D721Med (cell line): ENCODE data around the gene RABAC1.

ENCODE experiments used
- DNase-seq: peaks from one replicate; pipeline ENCODE4 v3.0.0; 2011; ENCODE audit warnings: low spot score; ENCODE audit not compliant: insufficient read length
- FAIRE-seq: peaks from 2 replicates; lab custom pipeline; 2011; peaks lifted over from hg19 to GRCh38; lab: Jason Lieb, UNC
- TF ChIP-seq, protein P1 (sequence below): IDR thresholded peaks from 2 replicates; pipeline ENCODE4 v1.5.1; 2012; ENCODE audit warnings: mild to moderate bottlenecking, control low read depth; ENCODE audit not compliant: insufficient read depth; ENCODE audit errors: missing control alignments

Gene RABAC1

DNA sequence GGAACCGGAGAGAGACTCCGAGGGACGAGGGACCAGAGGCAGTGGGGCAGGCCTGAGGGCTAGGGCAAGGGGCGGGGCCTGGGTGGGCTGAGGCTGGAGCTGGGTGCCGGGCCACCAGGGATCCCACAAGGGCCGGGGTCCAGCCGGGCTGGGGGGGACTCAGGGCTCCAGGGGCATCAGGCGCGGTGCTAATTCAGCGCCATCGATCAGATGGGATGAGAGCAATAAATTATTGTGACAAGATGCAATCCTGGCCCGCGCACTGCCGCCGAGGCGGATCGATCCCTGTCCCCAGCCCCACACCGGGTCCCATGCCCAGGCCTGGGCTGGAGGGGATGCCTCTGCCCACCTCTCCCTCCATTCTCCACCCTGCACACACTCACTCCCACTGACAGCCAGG is 36.5 kb downstream of the RABAC1 start:
- FAIRE-seq = no peak
- DNase-seq = no peak
- TF ChIP-seq, protein P1, sequence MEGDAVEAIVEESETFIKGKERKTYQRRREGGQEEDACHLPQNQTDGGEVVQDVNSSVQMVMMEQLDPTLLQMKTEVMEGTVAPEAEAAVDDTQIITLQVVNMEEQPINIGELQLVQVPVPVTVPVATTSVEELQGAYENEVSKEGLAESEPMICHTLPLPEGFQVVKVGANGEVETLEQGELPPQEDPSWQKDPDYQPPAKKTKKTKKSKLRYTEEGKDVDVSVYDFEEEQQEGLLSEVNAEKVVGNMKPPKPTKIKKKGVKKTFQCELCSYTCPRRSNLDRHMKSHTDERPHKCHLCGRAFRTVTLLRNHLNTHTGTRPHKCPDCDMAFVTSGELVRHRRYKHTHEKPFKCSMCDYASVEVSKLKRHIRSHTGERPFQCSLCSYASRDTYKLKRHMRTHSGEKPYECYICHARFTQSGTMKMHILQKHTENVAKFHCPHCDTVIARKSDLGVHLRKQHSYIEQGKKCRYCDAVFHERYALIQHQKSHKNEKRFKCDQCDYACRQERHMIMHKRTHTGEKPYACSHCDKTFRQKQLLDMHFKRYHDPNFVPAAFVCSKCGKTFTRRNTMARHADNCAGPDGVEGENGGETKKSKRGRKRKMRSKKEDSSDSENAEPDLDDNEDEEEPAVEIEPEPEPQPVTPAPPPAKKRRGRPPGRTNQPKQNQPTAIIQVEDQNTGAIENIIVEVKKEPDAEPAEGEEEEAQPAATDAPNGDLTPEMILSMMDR = no peak

DNA sequence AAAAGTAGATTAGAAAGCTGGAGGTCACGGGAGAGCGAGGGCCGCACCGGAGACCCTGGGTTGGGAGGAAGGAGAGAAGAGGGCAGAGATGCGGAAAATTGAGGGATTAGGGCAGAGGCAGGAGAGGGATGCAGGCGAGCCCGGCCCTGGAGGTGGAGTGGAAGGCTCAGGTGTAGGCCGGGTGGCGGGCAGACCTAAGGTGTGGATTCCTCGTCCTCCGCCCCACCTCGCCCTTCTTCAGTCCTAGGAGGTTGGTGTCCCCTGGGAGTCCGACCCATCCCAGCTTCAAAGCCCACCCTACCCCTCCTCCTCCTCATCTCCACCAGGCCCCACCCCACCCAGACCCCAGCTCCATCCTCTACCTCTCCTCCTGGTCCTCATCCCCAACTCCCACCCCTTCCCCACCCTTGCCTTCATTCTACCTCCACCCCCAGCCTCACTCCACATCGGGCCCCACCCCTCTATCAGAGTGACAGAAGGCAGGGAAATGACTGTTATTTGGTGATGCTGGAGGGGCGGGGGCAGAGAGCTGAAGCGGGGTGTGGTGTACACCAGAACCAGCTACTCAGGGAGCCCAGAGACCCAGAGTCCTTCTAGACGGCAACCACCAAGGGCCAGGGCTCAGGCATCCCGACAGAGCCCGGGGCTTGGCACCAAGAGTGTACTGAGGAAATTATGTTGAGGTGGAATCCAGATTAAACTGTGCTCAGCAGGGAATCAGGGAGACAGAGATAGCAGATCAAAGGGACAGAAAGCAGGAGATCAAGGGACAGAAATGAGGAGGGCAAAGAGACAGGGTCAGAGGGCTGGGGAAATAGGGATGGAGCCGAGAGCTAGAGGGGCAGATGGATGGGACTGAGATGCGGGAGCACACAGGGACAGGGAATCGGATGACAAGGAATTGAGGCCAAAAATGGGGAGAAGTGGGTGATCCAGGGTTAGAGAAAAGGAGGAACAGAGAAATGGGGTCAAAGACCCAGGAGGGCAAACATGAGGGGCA is 37.2 kb downstream of the RABAC1 start:
- DNase-seq (no peak), FAIRE-seq (no peak)
- TF ChIP-seq, protein P1 = no peak

DNA sequence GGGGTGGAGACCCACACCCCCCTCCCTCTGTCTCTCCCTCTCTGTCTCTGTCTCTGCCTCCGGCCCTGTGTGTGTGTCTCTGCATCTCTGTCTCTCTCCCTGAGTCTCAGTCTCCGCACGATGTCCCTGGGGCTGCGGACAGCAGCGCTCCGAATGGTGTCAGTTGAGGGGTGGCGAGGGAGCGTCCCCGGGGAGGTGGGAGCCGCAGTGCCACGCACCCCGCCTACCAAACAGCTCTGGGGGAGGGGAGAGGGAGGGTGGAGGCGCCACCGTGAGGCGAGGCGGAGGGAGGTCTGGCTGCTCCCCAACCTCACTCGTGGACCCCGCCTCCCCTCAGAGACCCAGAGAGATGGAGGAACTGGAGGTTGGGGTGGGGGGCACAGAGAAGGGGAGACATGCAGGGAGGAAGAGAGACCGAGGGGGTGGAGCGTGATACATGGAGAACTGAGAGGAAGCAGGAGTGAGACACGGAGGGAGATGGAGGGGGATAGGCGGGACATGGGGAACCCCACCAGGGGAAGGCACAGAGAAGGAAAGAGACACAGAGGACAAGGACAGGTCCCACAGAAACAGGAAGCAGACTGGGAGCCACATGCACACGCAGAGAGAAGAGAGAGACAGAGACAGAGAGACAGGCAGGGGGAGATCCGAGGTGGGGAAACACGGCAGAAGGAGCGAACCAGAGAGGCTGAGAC is 38.1 kb downstream of the RABAC1 start:
- FAIRE-seq = no peak
- DNase-seq = no peak
- TF ChIP-seq, protein P1 = no peak

DNA sequence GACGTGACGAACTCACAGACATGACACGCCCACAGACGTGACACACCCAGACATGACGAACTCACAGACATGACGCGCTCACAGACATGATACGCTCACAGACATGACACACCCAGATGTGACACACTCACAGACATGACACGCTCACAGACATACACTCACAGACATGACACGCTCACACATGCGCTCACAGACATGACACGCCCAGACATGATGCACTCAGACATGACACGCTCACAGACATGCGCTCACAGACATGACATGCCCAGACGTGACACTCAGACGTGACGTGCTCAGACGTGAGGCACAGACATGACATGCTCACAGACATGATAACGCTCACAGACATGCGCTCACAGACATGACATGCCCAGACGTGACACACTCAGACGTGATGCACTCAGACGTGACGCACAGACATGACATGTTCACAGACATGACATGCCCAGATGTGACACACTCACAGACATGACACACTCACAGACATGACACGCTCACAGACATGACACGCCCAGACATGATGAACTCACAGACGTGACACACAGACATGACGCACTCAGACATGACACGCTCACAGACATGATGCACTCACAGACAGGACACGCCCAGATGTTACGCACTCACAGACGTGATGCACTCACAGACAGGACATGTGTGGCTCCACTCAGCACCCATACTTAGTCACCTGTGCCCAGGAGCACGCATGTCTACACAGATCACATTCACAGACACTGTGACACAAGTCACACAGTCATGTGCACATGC is 39.0 kb downstream of the RABAC1 start:
- FAIRE-seq (no peak), DNase-seq (no peak)
- TF ChIP-seq, protein P1 = no peak

DNA sequence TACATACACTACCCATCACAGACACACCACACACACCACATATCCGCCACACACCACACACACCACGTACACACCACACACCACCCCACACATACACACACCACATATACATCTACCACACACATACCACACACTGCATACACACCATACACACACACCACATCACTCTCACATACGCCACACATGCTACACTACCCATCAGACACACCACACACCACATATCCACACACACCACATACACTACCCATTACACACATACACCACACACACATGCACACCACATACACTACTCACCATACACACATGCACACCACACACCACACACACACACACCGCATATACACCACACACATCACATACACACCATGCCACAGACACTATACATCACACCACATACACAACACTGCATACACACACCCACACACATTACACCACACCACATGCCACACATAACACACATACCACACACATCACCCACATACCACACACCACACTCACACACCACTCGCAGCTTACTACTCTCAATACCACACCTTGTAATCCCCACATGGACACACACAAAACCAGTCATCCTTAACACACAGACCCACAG is 40.4 kb downstream of the RABAC1 start:
- no peak for FAIRE-seq
- TF ChIP-seq, protein P1 = no peak
- no peak for DNase-seq

DNA sequence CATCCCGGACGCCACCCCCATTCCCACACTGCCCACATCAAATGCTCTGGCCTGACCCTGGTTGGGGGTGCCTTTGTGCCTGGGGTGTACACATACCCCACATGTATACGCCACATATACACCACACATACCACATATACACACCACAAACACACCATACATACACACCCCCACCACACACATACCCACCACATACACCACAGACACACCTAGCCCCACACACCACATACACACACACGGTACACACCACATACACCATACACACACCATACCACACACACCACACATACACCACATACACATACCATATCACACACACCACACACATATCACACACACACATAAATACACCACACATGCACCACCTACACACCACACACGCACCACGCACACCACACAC is 41.0 kb downstream of the RABAC1 start:
- no peak for FAIRE-seq
- no peak for DNase-seq

More for the DNA sequence above, 41.0 kb downstream of the RABAC1 start:
- TF ChIP-seq, protein P1 = no peak
